Cardiac muscle cell (in vitro differentiated cells and primary cell): ENCODE results near the gene SNX25. TPM values are rescaled to one million over a fixed set of nuclear protein-coding genes. Genes with fewer than 3 reads are reported as not detected.

Source experiments
- DNase-seq, 2 donors: peaks; one replicate each; pipeline versions ENCODE4 v3.0.0 to v3.0.0-alpha.2; 2010 to 2017; ENCODE audit warnings: low read depth in 1 of 2, low spot score in 1 of 2
- H3K27ac ChIP-seq: fragments of 200-600 bp; sonication (generic); 2 replicates; pipeline ENCODE4 v1.5.1; 2016
- H3K27me3 ChIP-seq: fragments of 200-600 bp; sonication (generic); 2 replicates; pipeline ENCODE4 v1.6.0; 2016; ENCODE audit warnings: control low read depth
- H3K36me3 ChIP-seq: fragments of 200-600 bp; sonication (generic); 2 replicates; pipeline ENCODE4 v1.5.1; 2016; ENCODE audit warnings: control low read depth
- H3K4me1 ChIP-seq: fragments of 200-600 bp; sonication (generic); 2 replicates; pipeline ENCODE4 v1.8.1; 2017; ENCODE audit warnings: low read depth, mild to moderate bottlenecking, mixed run types
- H3K4me3 ChIP-seq: fragments of 200-600 bp; sonication (generic); 2 replicates; pipeline ENCODE4 v1.5.1; 2016; ENCODE audit warnings: mild to moderate bottlenecking
- H3K9me3 ChIP-seq: fragments of 200-600 bp; sonication (generic); 2 replicates; pipeline ENCODE4 v1.5.1; 2017; ENCODE audit warnings: low read depth, mild to moderate bottlenecking, control low read depth
- polyA plus RNA-seq: library from polyadenylated mRNA; unstranded; fragments of >200 nt; fragmentation: Nextera tagmentation; extraction: Ambion mirVana; gene quantifications from 2 replicates; pipeline ENCODE4 v1.2.1, GENCODE V29; 2016
- total RNA-seq: library from RNA; depleted of rRNA; stranded (reverse); fragments of >200 nt; gene quantifications from 2 replicates; pipeline ENCODE4 v1.2.3, GENCODE V29; 2016
- TF ChIP-seq, protein P1 (sequence below): IDR thresholded peaks from 2 replicates; pipeline ENCODE4 v1.5.1; 2012; ENCODE audit warnings: low read depth, mild to moderate bottlenecking, low read length

SNX25 gene
- total and polyA plus RNA-seq, 2 experiments from 2014 or later, result 19.7 to 20.9 TPM

DNA sequence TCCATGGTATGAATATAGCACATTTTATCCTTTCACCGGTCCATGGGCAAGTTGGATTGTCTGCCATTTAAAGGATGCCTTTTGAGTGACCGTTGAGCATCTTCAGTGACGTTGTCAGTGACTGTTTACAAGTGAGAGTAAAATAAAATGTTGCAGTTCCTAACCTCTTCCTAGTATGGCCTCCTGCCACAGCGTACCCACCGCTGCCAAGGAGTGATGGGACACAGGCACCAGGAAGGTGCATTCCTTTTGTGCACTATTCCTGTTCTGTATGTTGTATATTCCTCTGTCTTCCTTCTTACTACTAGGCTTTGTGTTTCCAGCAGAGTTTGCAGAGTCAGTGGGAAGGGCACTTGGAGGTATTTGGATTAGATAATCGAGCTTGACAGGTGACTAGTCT, 61.5 kb downstream of the SNX25 start:
- no peaks in the 10 kb centered on the region for H3K9me3 ChIP-seq
- TF ChIP-seq, protein P1, sequence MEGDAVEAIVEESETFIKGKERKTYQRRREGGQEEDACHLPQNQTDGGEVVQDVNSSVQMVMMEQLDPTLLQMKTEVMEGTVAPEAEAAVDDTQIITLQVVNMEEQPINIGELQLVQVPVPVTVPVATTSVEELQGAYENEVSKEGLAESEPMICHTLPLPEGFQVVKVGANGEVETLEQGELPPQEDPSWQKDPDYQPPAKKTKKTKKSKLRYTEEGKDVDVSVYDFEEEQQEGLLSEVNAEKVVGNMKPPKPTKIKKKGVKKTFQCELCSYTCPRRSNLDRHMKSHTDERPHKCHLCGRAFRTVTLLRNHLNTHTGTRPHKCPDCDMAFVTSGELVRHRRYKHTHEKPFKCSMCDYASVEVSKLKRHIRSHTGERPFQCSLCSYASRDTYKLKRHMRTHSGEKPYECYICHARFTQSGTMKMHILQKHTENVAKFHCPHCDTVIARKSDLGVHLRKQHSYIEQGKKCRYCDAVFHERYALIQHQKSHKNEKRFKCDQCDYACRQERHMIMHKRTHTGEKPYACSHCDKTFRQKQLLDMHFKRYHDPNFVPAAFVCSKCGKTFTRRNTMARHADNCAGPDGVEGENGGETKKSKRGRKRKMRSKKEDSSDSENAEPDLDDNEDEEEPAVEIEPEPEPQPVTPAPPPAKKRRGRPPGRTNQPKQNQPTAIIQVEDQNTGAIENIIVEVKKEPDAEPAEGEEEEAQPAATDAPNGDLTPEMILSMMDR, result no peak
- no peaks in the 10 kb centered on the region for H3K27me3 ChIP-seq
- H3K27ac ChIP-seq, result no peak overlapping the region
- DNase-seq, result no peak
- no peaks in the 10 kb centered on the region for H3K4me1 ChIP-seq
- H3K36me3 ChIP-seq, result no peaks in the 10 kb centered on the region
- no peak overlapping the region for H3K4me3 ChIP-seq

DNA sequence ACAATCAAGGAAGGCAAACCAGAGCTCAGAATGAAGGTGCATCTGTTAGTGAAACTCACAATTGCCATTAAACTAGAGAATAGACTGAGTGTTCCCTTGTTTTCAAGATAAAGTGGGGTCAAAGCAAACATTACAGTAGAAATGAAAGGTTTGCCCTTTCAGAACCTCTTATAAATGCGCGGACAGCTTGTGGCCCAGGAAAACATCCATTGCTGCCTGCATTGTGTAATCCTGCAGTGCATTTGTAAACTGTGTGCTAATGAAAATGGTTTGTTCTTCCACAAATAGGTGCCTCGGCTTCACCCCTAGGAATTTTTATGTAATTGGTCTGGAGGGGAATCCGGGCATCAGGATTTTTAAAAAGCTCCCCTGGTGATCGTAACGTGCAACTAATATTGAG, 62.8 kb downstream of the SNX25 start:
- H3K27ac ChIP-seq, result no peak overlapping the region
- H3K4me1 ChIP-seq, result no peaks in the 10 kb centered on the region
- TF ChIP-seq, protein P1, result no peak

DNA sequence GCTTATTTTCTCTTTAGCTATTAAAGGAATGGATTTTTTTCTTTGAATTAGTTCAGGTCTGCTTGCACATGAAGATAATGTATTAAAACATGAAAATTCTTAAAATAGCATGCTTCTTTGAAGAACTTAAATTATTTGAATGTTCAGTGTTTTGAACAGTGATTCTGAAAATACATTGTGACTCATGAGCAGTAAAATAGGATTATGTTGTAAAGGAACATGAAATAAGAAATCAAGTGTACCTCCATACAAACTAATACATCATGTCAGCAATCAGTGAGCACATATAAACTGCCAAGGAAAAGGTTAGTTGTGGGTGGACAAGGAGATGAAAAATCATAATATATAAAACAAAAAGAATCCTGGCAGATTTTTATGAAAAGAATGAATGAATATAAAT, 66.1 kb downstream of the SNX25 start:
- no peaks in the 10 kb centered on the region for H3K36me3 ChIP-seq
- no peak overlapping the region for H3K4me3 ChIP-seq
- H3K27me3 ChIP-seq, result no peaks in the 10 kb centered on the region
- no peak for DNase-seq
- TF ChIP-seq, protein P1, result no peak
- no peaks in the 10 kb centered on the region for H3K4me1 ChIP-seq
- H3K27ac ChIP-seq, result no peak overlapping the region
- no peaks in the 10 kb centered on the region for H3K9me3 ChIP-seq

More for the DNA sequence above, 62.8 kb downstream of the SNX25 start:
- Histone ChIP-seq H3K36me3 (no peaks in the 10 kb centered on the region), H3K4me3 (no peak overlapping the region), H3K27me3 (no peaks in the 10 kb centered on the region), H3K9me3 (no peaks in the 10 kb centered on the region)
- DNase-seq, result no peak

DNA sequence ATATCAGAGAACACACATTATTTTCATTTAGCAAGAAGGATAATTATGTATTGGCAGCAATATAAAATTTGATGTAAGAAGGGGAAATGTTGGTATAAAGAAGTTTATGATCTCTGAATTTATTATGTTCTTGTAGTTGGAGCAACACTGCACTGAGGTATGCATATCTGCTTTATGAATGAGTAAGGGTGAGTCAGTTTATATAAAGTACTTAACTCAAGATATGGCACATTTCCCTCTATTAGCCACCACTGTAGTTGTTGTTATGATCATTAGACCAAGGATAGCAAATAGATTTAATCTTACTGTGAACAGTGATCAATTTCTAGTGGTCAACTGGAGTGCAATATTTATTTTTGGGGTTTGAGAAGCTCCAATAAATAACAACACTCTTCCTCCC, 66.6 kb downstream of the SNX25 start:
- TF ChIP-seq, protein P1, result no peak
- H3K9me3 ChIP-seq, result no peaks in the 10 kb centered on the region
- no peak overlapping the region for H3K27ac ChIP-seq
- H3K36me3 ChIP-seq, result no peaks in the 10 kb centered on the region
- no peaks in the 10 kb centered on the region for H3K4me1 ChIP-seq
- DNase-seq, result peak in 1 of 2 donors; percentile 32
- H3K27me3 ChIP-seq, result no peaks in the 10 kb centered on the region
- H3K4me3 ChIP-seq, result no peak overlapping the region

DNA sequence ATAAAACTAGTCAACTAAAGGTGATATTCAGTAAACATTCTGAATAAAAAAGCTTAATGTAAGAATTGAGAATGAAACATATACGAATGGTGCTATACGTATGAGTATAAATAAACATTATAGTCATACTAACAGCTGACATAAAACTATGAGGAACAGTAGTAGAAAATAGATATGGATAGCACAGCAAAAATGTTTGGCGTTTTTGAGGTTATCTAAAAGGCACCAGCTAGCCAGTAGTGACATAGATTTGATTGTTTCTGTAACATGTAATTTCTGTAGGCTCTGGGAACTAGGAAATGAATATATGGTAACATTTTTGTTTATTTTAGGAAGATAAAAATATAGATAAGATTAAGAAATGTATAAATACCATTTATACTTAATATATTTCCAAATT, 69.3 kb downstream of the SNX25 start:
- TF ChIP-seq, protein P1, result no peak
- no peak overlapping the region for H3K27ac ChIP-seq
- DNase-seq, result no peak

DNA sequence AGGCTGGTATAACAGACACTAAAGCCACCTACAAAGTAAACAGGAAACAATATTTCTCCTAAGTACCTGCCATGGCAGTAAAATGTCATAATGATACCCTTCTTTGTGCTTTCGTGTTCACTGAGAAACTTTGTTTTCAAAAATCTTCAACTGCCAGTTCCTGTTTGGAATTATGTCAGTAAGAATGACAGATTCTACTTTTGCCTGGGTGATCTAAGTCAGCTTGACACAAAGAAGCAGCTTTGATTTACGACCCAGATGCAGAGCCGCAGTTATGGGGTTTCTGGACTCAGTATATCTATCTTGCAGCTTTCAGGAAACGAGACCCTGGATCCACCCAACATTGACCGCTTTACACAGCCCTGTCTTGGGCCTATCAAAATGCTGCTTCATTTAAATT, 71.2 kb downstream of the SNX25 start:
- no peak for DNase-seq
- H3K9me3 ChIP-seq, result no peaks in the 10 kb centered on the region
- H3K4me1 ChIP-seq, result no peaks in the 10 kb centered on the region
- H3K27me3 ChIP-seq, result no peaks in the 10 kb centered on the region
- TF ChIP-seq, protein P1, result no peak
- H3K4me3 ChIP-seq, result no peak overlapping the region
- H3K36me3 ChIP-seq, result no peaks in the 10 kb centered on the region
- no peak overlapping the region for H3K27ac ChIP-seq

More for the DNA sequence above, 69.3 kb downstream of the SNX25 start:
- H3K36me3 ChIP-seq, result no peaks in the 10 kb centered on the region
- no peaks in the 10 kb centered on the region for H3K27me3 ChIP-seq
- no peaks in the 10 kb centered on the region for H3K9me3 ChIP-seq
- H3K4me3 ChIP-seq, result no peak overlapping the region
- no peaks in the 10 kb centered on the region for H3K4me1 ChIP-seq
